Left ventricle myocardium superior (tissue), 1 donor: ENCODE data around the gene UCN3. TPM values are rescaled to one million over a fixed set of nuclear protein-coding genes. Genes with fewer than 3 reads are reported as not detected.

Experiments used
- ATAC-seq: fragments of 200-7000 bp; cut with Tn5 transposase; one replicate; pipeline ENCODE4 v1.9.1; 2020; ENCODE audit warnings: mild to moderate bottlenecking, moderate library complexity
- DNase-seq: peaks from one replicate; pipeline ENCODE4 v3.0.0-alpha.2; 2020
- intact Hi-C: fragments of 100-400 bp; cut with micrococcal nuclease; formaldehyde crosslinking; loops from one replicate; pipeline ENCODE4 v1.11.0; 2022
- long read RNA-seq: library from polyadenylated mRNA; unstranded; transcript quantifications from one replicate; pipeline ENCODE4 v2.0.0, GENCODE V29; 2021
- total RNA-seq: library from RNA; stranded (reverse); fragmentation: NEBNext Ultra II Directional; extraction: Animal tissue kit (Norgen Biotek cat#: 25700); gene quantifications from one replicate; pipeline ENCODE4 v1.2.1, GENCODE V29; 2021
- donor health status: DM: no; HTN: yes; CAD: no; lungs with severe emphysema.

The UCN3 gene, protein sequence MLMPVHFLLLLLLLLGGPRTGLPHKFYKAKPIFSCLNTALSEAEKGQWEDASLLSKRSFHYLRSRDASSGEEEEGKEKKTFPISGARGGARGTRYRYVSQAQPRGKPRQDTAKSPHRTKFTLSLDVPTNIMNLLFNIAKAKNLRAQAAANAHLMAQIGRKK
- not detected for total RNA-seq
- long read RNA-seq = 0 reads

DNA sequence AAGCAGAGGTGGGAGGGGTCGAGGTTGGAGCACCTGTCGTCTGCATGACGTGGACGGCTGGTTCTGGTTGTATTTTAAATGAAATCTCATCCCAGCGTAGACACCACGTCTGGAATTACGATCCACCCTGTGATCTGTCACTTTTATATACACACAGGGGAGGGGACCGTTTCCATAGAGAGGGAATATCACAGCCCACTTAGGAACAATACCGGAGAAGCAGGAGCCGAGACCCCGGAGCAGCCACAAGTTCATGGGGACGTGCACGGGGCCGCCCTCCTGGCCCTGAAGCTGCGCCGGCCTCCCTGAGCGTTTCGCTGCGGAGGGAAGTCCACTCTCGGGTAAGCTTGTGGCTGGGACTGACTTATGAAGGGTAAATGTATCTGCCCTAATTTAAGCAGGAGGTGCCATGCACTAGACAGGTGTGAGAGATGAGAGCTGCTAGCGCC lies at the start of gene UCN3:
Gene UCN3, plus strand, starts transcription at position 77 of the 449 bp plus-strand sequence. CDS start 8,755 bp downstream, outside the sequence.
- DNase-seq (no peak), ATAC-seq (no peak)
- intact Hi-C loops = no loop called here

DNA sequence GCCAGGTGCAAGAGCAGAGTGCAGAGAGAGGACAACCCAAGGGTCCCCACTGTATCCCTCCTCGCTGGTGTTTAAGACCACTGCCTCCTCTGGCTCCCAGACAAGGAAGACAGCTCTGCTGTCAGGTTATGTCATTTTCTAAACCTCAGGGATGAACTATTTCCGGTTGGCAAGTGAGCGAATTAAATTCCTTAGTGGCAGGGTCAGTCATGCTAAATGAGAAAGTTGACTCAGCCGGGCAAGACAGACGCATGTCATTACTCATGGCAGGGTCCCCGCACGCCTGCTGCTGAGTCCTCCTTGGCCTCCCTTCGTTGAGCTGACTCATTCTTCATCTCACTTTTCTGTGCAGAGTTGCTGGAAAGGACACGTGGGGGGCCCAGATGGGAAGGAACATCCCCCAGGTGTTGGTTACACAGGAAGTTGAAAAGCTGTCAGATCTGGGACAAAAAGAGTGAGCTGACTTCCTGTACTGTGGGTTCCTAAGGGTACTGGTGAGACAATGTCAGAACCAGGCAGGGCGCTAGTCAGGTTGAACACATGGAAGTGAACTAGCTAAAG lies 47.1 kb upstream of the UCN3 start:
- intact Hi-C loops = no loop called here
- ATAC-seq (no peak), DNase-seq (no peak)

DNA sequence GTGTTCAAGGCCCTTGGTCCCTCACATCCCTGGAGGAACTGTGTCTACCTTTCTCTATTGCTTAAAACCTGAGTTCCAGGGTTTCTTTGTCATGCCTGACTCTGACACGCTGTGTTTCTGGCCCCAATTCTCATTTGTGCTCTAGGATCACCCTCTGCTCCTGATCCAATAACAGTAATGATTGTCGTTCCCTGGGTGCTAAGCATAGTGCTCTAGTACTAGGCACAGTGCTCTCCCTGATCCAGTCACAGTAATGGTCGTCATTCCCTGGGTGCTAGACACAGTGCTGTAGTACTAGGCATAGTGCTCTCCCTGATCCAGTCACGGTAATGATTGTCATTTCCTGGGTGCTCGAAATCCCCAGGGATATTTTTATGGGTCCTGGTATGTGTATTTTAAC lies 46.6 kb upstream of the UCN3 start:
- DNase-seq = no peak
- intact Hi-C loops = no loop called here

DNA sequence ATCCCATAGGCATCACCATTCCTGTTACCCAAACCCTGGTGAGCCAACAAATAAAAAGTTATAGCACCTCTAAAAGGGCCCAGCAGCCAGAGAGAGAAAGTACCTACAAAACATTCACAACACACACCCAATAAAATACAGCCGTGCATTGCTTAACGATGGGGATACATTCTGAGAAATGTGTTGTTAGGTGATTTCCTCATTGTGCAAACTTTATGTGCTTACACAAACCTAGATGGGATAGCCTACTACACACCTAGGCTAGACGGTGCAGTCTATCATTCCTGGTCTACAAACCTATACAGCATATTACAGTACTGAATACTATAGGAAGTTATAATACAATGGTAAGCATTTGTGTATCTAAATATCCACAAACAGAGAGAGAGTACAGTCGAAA lies 44.9 kb upstream of the UCN3 start:
- no peak for DNase-seq
- no peak for ATAC-seq
- intact Hi-C loops = no loop called here

More for the DNA sequence above, 46.6 kb upstream of the UCN3 start:
- no peak for ATAC-seq

DNA sequence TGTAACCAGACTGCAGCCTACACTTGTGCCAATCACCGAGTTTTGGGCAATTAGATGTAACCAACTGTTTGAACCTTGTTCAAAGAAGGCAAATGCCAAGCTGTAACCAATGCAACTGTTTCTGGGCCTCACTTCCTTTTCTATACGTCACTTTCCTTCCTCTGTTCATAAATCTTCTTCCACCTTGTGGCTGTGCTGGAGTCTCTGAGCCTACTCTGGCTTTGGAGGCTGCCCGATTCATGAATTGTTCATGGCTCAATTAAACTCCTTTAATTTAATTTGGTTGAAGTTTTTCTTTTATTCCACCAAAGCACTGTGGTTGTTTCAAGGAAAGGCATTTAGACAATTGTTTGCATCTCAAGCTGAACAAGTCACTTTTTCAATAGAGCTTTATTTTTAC lies 43.5 kb upstream of the UCN3 start:
- ATAC-seq (no peak), DNase-seq (no peak)
- intact Hi-C loops = no loop called here

DNA sequence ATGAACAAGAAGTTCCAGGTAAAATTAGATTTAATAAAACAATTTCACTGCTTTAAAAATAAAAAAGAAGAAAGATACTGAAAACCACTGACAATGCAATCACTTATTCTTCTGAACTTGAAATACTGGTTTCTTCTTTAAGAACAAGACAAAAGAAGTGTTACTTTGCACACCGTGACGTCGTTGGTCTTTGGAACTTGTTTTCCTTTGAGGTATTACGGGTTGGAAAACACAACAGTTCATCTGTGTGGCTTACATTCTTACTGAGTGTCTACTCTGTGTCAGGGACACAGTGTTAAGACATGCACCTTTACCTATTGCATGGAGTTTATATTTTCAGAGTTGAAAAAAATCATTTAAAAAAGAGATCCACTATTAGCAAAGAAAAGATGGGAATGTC lies 41.3 kb upstream of the UCN3 start:
- ATAC-seq = no peak
- DNase-seq = no peak
- intact Hi-C loops = no loop called here

DNA sequence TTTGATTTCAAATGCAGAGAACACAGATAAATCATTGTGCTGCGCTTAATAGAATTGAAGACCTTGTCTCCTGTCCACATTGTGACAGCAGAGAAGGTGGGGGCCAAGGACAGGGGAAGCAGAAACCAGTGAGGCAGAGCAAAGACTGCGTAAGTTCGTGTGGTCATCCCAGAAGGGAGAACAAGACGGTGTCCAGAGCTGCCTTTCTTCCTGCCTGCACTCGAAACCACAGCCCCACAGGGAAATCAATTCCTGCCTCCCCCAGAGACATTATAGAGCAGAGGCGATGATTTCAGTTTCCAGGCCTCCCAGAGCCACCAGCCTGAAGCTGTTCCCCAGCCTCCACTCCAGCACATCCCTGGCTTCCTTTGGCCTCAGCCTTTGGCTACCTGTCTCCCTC lies 39.7 kb upstream of the UCN3 start:
- DNase-seq = no peak
- intact Hi-C loops = no loop called here
- no peak for ATAC-seq

DNA sequence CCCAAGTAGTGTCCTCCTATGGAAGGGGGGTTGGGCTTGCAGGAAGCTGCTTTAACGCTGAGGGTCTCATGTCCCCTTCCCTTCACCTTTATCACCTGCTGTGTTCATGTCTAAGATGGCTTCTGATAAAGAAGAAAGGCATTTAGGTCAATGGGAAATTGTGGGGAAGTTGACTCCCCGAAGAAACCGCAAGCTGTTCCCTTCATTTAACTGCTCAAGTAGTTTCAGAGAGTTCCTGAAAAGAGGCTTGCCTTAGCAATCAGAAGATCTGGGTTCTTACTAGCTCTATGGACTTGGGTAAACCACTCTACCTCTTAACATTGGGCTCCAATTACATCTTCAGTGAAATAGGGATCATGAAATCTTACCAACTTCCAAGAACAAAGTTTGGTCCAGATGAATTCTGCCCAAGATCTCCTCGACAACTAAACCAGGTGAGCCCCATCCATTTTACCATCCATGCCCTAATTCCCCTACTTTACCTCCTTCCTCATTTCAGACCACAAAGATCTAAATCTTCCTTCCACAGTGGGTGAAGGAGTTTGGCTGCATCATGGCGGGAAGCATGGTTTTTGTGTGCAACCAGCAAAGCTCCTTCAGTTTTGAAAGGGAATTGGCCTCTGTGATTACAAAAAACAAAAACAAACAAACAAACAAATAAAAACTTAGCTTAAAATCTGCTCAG lies 30.4 kb upstream of the UCN3 start:
- intact Hi-C loops = no loop called here
- no peak for ATAC-seq
- DNase-seq = no peak

DNA sequence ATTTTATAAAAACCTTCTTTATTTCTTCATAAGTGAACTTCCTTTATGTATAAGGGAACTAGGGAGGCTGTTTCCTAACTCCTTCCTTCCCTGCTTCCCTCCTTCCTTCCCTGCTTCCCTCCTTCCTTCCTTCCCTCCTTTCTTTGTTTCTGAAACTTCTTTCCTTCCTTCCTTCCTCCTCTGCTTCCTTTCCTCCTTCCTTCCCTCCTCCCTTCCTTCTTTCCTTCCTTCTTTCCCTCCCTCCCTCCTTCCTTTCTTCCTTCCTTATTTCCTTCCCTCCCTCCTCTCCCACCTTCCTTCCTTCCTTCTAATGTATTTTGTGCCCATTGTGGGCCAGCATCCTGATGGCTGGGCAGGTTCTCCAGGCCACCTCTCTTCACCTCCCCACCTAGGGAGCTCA lies 26.8 kb upstream of the UCN3 start:
- intact Hi-C loops = no loop called here
- no peak for DNase-seq
- no peak for ATAC-seq

DNA sequence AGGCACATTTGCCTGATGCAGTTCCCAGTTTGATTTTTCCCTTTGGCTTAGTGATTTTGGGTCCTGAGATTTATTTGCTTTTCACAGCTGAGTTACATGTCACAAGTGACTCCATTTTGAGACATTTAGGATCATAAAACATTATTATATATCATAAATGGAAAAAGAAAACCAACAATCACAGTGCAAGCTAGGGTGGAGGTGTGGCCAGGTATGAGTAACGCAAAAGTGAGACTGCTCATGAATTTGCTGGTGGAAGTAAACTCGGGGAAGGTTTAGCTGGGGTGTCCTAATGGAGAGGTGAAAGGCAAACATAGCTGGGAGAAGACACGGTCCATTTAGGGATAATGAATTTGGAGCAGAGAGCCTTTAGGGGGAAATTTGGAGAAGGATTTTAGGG lies 21.7 kb upstream of the UCN3 start:
- no peak for DNase-seq
- intact Hi-C loops = no loop called here
- ATAC-seq = no peak

DNA sequence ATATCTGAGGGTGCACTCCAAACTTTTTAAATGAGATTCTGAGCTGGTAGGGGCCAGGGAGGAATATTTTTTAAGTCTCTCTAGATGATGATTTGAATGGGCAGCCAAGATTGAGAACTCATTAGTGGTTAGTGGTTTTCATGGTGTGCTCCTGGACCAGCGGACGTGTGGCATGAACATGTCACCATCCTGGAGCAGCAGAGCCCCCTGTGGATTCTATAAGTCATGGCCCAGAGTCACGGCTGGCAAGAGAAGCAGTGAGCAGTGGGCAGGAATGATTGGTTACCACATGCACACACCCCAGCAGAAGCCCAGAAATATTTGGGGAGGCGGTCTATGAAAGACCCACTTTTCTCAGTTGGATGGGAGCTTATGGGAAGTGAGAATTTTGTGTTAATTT lies 21.2 kb upstream of the UCN3 start:
- no peak for DNase-seq
- intact Hi-C loops = no loop called here

DNA sequence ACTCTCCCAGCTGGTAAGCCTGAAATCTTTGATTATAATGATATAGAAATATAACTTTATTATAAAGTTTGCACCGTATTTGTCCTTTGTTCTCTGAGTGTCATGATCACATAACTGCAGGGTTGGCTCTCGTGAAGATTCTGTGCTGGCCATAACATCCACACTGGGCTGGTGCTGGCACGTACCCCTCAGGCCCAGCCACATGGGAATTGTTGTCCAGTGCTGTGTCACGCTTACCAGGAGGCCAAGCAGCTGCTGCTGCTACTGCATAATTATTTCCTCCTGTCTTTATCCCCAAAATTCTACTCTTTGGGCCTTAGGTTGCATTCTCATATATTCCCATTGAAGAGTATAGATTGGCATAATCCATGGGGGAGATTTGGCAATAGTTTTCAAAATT lies 20.8 kb upstream of the UCN3 start:
- ATAC-seq (no peak), DNase-seq (no peak)
- intact Hi-C loops = no loop called here

More for the DNA sequence above, 21.2 kb upstream of the UCN3 start:
- no peak for ATAC-seq

DNA sequence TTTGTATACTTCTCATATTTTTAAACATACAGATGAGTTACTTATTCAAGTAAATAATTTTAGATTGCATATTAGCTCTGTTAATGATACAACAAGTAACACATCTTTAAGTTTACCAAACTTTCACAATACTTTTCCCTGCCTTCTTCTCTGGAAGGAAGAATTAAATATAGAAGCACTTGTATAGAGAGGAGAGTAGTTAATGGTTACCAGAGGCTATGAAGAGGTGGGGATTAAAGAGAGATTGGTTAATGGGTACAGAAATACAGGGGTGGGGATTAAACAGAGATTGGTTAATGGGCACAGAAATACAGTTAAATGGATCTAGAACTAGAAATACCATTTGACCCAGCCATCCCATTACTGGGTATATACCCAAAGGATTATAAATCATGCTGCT lies 20.0 kb upstream of the UCN3 start:
- no peak for DNase-seq
- ATAC-seq = no peak
- intact Hi-C loops = no loop called here

DNA sequence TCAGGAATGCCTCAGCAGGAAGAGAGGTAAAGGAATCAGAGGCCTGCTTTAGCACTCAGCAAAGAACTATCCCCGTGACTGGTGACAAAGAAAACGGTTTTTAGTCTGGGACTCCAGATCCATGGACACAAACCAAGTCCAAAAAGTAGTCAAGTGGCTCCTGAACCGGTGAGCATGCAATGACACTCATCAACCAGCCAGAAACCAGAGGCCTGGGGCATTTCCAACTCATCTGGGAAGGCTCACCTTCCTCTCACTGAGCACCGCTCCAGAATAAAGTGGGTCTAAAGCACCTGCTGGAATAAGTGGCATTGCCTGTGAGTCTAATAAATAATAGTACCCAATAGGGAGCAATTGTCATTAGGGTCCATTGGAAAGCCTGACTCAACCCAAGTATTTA lies 17.9 kb upstream of the UCN3 start:
- ATAC-seq = no peak

DNA sequence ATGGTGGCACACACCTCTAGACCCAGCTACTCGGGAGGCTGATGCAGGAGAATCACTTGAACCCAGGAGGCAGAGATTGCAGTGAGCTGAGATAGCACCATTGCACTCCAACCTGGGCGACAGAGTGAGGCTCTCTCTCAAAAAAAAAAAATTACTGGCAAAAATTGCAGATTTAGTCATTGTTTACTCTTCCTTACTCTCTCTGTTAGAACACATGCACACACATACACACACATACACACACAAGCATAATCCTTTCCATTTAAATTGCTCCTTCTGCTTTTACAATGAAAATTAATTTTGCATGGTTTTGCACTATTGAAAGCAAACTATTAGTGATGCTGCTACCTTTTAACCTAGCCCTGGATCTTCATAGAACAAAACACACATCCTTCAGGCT lies 15.4 kb upstream of the UCN3 start:
- ATAC-seq (no peak), DNase-seq (no peak)
- intact Hi-C loops = no loop called here

More for the DNA sequence above, 17.9 kb upstream of the UCN3 start:
- intact Hi-C loops = no loop called here
- DNase-seq = no peak

DNA sequence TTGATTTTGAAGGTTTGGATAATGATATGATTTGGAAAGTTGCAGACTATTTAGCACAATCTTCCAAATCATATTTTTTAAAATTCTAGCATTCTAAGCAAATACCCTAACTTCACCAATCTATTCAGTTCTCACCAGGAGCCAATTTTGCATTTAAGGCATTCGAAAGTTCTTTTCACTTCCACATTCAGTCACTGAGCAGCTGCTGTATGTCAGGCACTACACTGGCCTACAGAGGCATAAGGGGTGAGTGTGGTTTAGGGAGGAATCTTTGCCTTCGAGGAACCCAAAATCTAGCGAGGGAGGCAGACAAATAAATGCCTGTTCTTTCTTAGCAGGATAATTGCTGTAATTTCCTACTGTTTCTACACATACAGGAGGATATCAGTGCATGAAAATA lies 10.7 kb upstream of the UCN3 start:
- intact Hi-C loops = no loop called here
- no peak for ATAC-seq
- DNase-seq = no peak

DNA sequence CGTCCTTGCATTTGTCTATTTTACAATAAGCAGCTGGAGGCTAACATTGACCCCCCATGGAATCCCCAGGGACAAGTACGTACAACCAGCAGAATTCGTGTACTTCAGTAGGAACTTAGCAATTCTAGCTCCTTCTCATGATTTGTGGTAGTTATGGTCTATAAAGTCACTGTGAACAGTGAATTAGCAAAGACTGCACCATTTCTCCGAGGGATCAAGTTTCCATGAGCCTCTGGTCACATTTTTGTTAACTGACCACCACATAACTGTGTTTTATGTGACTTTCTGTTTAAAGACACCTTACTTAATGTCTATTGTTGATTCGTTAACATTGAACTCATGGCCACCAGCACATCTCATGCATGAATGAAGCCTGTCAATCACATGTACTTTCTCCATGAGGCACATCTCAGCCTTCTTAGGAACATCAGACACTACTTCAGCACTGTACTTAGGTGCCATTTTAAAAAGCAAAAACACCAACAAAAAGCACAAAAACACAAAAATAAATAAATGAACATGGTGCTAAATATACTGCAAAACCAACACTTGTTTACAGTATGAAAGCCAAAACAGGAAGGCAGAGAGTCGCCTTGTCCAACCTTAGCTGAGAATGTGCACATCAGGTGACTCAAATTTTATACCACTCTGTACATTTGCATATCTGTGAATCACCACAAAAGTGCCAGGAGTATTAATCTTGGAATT lies 9.0 kb upstream of the UCN3 start:
- ATAC-seq (no peak), DNase-seq (no peak)
- intact Hi-C loops = no loop called here

DNA sequence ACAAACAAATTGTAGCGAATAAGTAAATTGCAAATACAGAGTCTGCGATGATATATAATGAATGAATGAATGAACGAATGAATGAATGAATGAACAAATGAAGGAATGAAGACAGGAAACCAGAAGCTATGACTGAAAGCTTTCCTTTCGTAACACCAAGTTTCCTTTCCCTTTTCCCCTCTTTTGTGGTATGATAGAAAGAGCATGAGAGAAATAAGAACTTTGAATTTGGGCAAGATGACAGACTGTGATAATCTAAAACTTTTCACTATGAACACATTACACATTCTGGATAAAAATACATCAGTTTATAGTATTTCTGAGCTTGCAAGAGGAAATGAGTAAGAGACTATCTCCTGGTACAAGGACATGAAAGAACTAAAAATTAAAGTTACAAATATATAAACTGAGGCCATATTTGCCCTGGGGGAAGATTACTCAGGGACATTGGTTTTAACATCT lies 8.4 kb upstream of the UCN3 start:
- ATAC-seq = no peak
- intact Hi-C loops = no loop called here
- DNase-seq = no peak

DNA sequence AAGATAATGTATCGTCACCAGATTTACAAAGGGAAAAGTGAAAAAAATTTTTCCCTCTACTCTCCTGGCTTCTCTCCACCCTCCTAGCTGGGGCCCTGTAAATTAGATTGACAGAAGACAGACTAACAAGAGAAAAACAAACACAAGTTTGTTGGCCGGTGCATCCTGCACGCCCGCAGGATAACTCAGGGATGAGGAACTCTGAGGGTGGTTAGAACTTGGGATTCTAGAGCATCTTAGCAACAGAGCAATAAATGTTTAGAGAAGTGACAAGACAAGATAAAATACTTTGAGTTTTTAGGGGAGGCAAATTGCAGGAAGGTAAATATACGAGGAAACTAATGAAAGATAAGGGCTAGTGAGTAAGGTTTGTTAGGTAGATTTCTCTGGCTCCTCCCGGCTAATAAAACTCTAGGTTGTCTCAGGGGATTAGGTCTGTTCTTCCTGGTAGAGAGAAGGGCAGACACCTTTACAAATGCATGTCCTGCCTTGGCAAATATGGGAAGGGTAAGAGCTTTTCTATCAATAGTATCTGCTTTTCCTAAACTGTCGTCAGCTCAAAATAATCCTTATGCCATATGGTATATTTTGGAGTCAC lies 4.3 kb upstream of the UCN3 start:
- no peak for ATAC-seq
- intact Hi-C loops = no loop called here

DNA sequence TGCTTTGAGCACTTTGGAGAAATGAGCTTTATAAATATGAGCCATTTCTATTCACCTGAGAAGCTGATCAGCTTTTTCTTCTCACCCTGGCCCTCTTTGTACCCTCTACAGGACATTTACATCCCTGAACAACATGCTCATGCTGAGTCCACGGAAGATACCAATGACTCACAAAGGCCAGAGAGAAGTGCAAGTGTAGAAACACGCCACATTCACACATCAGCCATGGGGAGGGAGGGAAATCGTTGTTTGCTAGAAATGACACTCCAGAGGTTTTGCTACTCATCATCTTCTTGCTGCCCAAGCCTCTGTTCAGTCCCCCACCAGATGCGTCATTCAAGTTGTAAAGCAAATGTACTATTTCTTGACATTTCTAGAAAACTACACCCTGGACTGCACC lies 2.8 kb upstream of the UCN3 start:
- ATAC-seq (no peak), DNase-seq (no peak)
- intact Hi-C loops = no loop called here

More for the DNA sequence above, 4.3 kb upstream of the UCN3 start:
- no peak for DNase-seq
